Mammary epithelial cell (primary cell): ENCODE data around the gene AOX1.

Source experiments
- EZH2 ChIP-seq: IDR thresholded peaks from 2 replicates; pipeline ENCODE4 v1.6.1; 2012; ENCODE audit warnings: low read length, inconsistent platforms, borderline replicate concordance
- TF ChIP-seq, protein P1 (sequence below), 2 donors: IDR thresholded peaks in 1 of 2; conservative IDR thresholded peaks in 1 of 2; 2 replicates each; pipeline ENCODE4 v1.5.1; 2011 to 2012; ENCODE audit warnings: inconsistent platforms in 2 of 2, low read length in 2 of 2, mild to moderate bottlenecking in 2 of 2, control low read depth in 1 of 2, low read depth in 1 of 2; ENCODE audit not compliant: insufficient read depth in 1 of 2; ENCODE audit errors: extremely low read depth in 1 of 2

DNA sequence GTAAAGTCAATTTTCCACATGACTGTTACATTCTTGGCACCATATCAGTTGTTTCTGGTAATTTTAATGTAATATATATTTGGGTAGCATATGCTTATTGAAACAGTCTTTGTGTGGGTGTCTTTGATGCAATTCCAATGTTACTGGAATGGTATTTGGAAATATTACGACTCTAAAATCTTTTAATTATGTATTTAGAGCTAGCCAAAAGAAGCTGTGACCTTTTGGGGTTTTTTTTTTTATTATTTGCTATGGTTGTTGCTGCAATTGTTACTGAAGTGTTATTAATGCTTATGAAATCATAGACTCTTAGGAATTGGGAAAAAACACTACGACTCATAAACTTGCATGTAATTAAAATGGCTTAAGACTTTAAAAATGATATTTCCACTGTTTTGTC is 95.9 kb downstream of the AOX1 start:
- TF ChIP-seq, protein P1, sequence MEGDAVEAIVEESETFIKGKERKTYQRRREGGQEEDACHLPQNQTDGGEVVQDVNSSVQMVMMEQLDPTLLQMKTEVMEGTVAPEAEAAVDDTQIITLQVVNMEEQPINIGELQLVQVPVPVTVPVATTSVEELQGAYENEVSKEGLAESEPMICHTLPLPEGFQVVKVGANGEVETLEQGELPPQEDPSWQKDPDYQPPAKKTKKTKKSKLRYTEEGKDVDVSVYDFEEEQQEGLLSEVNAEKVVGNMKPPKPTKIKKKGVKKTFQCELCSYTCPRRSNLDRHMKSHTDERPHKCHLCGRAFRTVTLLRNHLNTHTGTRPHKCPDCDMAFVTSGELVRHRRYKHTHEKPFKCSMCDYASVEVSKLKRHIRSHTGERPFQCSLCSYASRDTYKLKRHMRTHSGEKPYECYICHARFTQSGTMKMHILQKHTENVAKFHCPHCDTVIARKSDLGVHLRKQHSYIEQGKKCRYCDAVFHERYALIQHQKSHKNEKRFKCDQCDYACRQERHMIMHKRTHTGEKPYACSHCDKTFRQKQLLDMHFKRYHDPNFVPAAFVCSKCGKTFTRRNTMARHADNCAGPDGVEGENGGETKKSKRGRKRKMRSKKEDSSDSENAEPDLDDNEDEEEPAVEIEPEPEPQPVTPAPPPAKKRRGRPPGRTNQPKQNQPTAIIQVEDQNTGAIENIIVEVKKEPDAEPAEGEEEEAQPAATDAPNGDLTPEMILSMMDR (conservative IDR thresholded peaks at IDR 0.05 in 1 of 2, IDR thresholded peaks at IDR 0.05 in 1 of 2; ENCODE audit: extremely low read depth in 1 of 2, insufficient read depth in 1 of 2, low read depth in 1 of 2, low read length in 2 of 2), result no peak
- TF ChIP-seq EZH2, result no peak
